B cell (primary cell): ENCODE measurements around the gene TBC1D14. TPM values are rescaled to one million over a fixed set of nuclear protein-coding genes. Genes with fewer than 3 reads are reported as not detected.

Source experiments
- ATAC-seq: fragments of 200-7000 bp; cut with Tn5 transposase; one replicate; pipeline ENCODE4 v1.10.0; 2021; ENCODE audit warnings: low read depth, mild to moderate bottlenecking, moderate number of reproducible peaks, moderate library complexity
- CTCF ChIA-PET: fragments of 350-600 bp; sonication (Branson Sonifier 250); formaldehyde crosslinking; loops from one replicate; lab custom pipeline; 2021; ENCODE audit warnings: antibody characterized with exemption, inconsistent platforms; lab: Charles Lee
- POLR2A ChIA-PET: fragments of 350-600 bp; sonication (Branson Sonifier 250); formaldehyde crosslinking; loops from one replicate; lab custom pipeline; 2021; ENCODE audit warnings: antibody characterized with exemption; lab: Charles Lee
- DNase-seq: peaks from one replicate; pipeline ENCODE4 v3.0.0; 2013
- H2AFZ ChIP-seq: 2 replicates; pipeline ENCODE4 v1.6.1; 2012; ENCODE audit warnings: mild to moderate bottlenecking, low read depth, low read length; ENCODE audit not compliant: insufficient read depth, poor library complexity, severe bottlenecking
- H3K27ac ChIP-seq, 2 donors: 1 replicate in 1 of 2; 2 replicates in 1 of 2; pipeline ENCODE4 v1.5.1; 2012 to 2013; ENCODE audit warnings: low read length in 2 of 2, mild to moderate bottlenecking in 2 of 2, moderate library complexity in 1 of 2
- H3K27me3 ChIP-seq, 4 experiments: fragments of 200-600 bp in 1 of 4; sonication (generic) in 1 of 4; replicated peaks in 1 of 4; 1 replicate in 2 of 4; 2 replicates in 2 of 4; pipeline versions ENCODE4 v1.6.1 to v1.7.0; 2013 to 2016; ENCODE audit warnings: low read length in 3 of 4, mild to moderate bottlenecking in 2 of 4, mixed read lengths in 1 of 4, moderate library complexity in 1 of 4; ENCODE audit not compliant: insufficient read depth in 4 of 4, control insufficient read depth in 3 of 4; ENCODE audit errors: control extremely low read depth in 1 of 4
- H3K36me3 ChIP-seq, 2 experiments: replicated peaks in 1 of 2; 1 replicate in 1 of 2; 2 replicates in 1 of 2; pipeline versions ENCODE4 v1.6.1 to v1.7.1; 2013; ENCODE audit warnings: low read length in 1 of 2; ENCODE audit not compliant: insufficient read depth in 2 of 2, control insufficient read depth in 1 of 2; ENCODE audit errors: control extremely low read depth in 1 of 2, extremely low read depth in 1 of 2
- H3K4me1 ChIP-seq, 2 donors: fragments of 200-600 bp in 1 of 2; sonication (generic) in 1 of 2; 1 replicate in 1 of 2; 2 replicates in 1 of 2; pipeline versions ENCODE4 v1.5.1 to v1.6.1; 2013 to 2017; ENCODE audit warnings: low read length in 2 of 2; ENCODE audit not compliant: control insufficient read depth in 2 of 2, insufficient read depth in 2 of 2
- H3K4me2 ChIP-seq: replicated peaks from 2 replicates; pipeline ENCODE3; 2012; ENCODE audit warnings: mild to moderate bottlenecking, low read depth, low read length; ENCODE audit not compliant: poor library complexity, severe bottlenecking
- H3K4me3 ChIP-seq, 5 experiments: fragments of 200-600 bp in 1 of 5; sonication (generic) in 1 of 5; 1 replicate in 3 of 5; 2 replicates in 2 of 5; pipeline versions ENCODE4 v1.5.1 to v1.7.0; 2011 to 2016; ENCODE audit warnings: low read length in 4 of 5, mild to moderate bottlenecking in 4 of 5, low read depth in 2 of 5, control low read depth in 1 of 5, moderate library complexity in 1 of 5; ENCODE audit not compliant: insufficient read depth in 1 of 5; ENCODE audit errors: control extremely low read depth in 1 of 5, extremely low read depth in 1 of 5
- H3K79me2 ChIP-seq: fragments of 200-600 bp; sonication (generic); one replicate; pipeline ENCODE4 v1.6.0; 2016; ENCODE audit warnings: low read length; ENCODE audit not compliant: control insufficient read depth, insufficient read depth
- H3K9ac ChIP-seq: fragments of 200-600 bp; sonication (generic); 2 replicates; pipeline ENCODE4 v1.6.1; 2017; ENCODE audit warnings: mild to moderate bottlenecking, low read length, moderate library complexity
- H3K9me3 ChIP-seq, 3 donors: one replicate each; pipeline versions ENCODE4 v1.6.1 to v1.7.1; 2013; ENCODE audit warnings: low read length in 2 of 3; ENCODE audit not compliant: control insufficient read depth in 2 of 3, insufficient read depth in 1 of 3; ENCODE audit errors: control extremely low read depth in 1 of 3
- H4K20me1 ChIP-seq: 2 replicates; pipeline ENCODE4 v1.6.0; 2012; ENCODE audit warnings: mild to moderate bottlenecking, low read length; ENCODE audit not compliant: insufficient read depth, control insufficient read depth, poor library complexity, severe bottlenecking
- H3K27ac Mint-ChIP-seq: one replicate; pipeline ENCODE4 v1.8.0; 2021; ENCODE audit warnings: mixed read lengths
- H3K27me3 Mint-ChIP-seq: one replicate; pipeline ENCODE4 v1.8.0; 2021; ENCODE audit warnings: mixed read lengths
- H3K4me1 Mint-ChIP-seq: one replicate; pipeline ENCODE4 v1.8.0; 2021; ENCODE audit warnings: mixed read lengths
- H3K4me3 Mint-ChIP-seq: one replicate; pipeline ENCODE4 v1.8.0; 2021; ENCODE audit warnings: mixed read lengths
- H3K9me3 Mint-ChIP-seq: one replicate; pipeline ENCODE4 v1.8.0; 2022; ENCODE audit warnings: mixed read lengths; ENCODE audit not compliant: insufficient read depth
- EZH2 ChIP-seq: IDR thresholded peaks from 2 replicates; pipeline ENCODE4 v1.6.1; 2012; ENCODE audit warnings: borderline replicate concordance, low read depth, mild to moderate bottlenecking, moderate library complexity, low read length; ENCODE audit not compliant: insufficient read depth, poor library complexity, severe bottlenecking
- WGBS: methylation state at CpG from one replicate; pipeline ENCODE4 v1.1.5; 2013; ENCODE audit warnings: missing lambda C conversion rate; ENCODE audit not compliant: insufficient coverage; 5-methylcytosine and 5-hydroxymethylcytosine counted together
- intact Hi-C: fragments of 100-400 bp; cut with micrococcal nuclease; formaldehyde crosslinking; loops from one replicate; pipeline ENCODE4 v1.10.0; 2022
- polyA plus RNA-seq: library from polyadenylated mRNA; depleted of rRNA; stranded (reverse); fragments of >200 nt; gene quantifications from 2 replicates; pipeline ENCODE4 v1.2.3, GENCODE V29; 2012
- total RNA-seq, 2 donors: library from RNA; stranded (reverse); fragments of 120-200 nt in 1 of 2; gene quantifications; 1 replicate in 1 of 2; 2 replicates in 1 of 2; pipeline versions ENCODE4 v1.2.3 to v1.2.4, GENCODE V29; 2013 to 2022
- TF ChIP-seq, protein P1 (sequence below): fragments of 200-600 bp; IDR thresholded peaks from one replicate; pipeline ENCODE4 v1.8.0; 2022; ENCODE audit warnings: antibody characterized with exemption, mild to moderate bottlenecking

TBC1D14 gene
- total and polyA plus RNA-seq, 2 donors (not counting 1 experiment from before 2014, with no cell fraction given) = 21.9 to 42.0 TPM

DNA sequence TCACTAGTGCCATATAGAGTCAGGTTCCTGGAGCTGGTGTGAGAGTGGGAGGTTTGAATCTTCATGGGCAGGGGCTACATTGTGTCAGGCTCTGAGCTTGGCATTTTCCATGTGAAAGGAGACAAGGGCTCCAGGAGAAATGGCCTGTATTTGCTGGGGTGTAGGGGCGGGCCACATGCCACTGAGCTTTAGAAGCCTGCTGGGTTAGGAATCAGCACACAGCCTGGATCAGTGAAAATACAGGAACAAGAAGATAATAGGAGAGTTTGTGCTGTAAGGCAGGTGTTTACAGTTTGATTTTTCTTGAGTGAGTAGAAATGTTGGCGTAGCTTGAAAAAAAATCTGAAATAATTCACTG is 35.4 kb downstream of the TBC1D14 start:
- no peaks in the 10 kb centered on the region for H3K27me3 Mint-ChIP-seq
- H3K4me3 Mint-ChIP-seq = no peak overlapping the region
- H3K79me2 ChIP-seq = peaks cover 84% of the 10 kb centered on the region
- no peak overlapping the region for H3K4me2 ChIP-seq
- no peak overlapping the region for H3K27ac Mint-ChIP-seq
- no peaks in the 10 kb centered on the region for H3K9me3 Mint-ChIP-seq
- H3K9me3 ChIP-seq = no peaks in the 10 kb centered on the region
- H3K36me3 ChIP-seq = peaks cover 0 to 7% of the 10 kb centered on the region in 2 experiments
- peaks cover 28 to 36% of the 10 kb centered on the region in 2 donors for H3K4me1 ChIP-seq
- peaks cover 36% of the 10 kb centered on the region for H4K20me1 ChIP-seq
- DNase-seq (no peak), ATAC-seq (no peak)
- ChIA-PET CTCF (no interaction called here), POLR2A (no interaction called here)
- no peak overlapping the region for H2AFZ ChIP-seq
- no peak overlapping the region for H3K27ac ChIP-seq
- intact Hi-C loops = no loop called here
- no peak for TF ChIP-seq EZH2
- TF ChIP-seq, protein P1, sequence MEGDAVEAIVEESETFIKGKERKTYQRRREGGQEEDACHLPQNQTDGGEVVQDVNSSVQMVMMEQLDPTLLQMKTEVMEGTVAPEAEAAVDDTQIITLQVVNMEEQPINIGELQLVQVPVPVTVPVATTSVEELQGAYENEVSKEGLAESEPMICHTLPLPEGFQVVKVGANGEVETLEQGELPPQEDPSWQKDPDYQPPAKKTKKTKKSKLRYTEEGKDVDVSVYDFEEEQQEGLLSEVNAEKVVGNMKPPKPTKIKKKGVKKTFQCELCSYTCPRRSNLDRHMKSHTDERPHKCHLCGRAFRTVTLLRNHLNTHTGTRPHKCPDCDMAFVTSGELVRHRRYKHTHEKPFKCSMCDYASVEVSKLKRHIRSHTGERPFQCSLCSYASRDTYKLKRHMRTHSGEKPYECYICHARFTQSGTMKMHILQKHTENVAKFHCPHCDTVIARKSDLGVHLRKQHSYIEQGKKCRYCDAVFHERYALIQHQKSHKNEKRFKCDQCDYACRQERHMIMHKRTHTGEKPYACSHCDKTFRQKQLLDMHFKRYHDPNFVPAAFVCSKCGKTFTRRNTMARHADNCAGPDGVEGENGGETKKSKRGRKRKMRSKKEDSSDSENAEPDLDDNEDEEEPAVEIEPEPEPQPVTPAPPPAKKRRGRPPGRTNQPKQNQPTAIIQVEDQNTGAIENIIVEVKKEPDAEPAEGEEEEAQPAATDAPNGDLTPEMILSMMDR = no peak
- 90% methylated on average over 1 of the region's 2 CpGs for WGBS
- no peaks in the 10 kb centered on the region for H3K27me3 ChIP-seq
- peaks cover 35% of the 10 kb centered on the region for H3K4me1 Mint-ChIP-seq
- H3K4me3 ChIP-seq = no peak overlapping the region
- no peak overlapping the region for H3K9ac ChIP-seq

DNA sequence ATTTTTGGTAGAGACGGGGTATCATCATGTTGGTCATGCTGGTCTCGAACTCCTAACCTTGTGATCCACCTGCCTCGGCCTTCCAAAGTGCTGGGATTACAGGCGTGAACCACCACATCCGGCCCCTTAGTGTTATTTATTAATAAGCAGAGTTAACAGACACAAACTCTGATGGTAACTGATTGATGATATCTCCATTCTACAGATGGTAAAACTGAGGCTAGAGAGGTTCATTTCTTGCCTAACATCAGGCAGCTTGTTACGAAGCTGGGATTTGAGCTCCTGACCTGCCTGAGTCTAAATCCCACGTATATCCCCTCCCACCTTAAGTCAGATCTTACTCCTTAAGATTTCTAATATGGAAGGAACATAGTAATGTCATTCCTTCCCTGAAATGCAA is 36.9 kb downstream of the TBC1D14 start:
- H3K4me3 ChIP-seq = no peak overlapping the region
- peaks cover 24% of the 10 kb centered on the region for H4K20me1 ChIP-seq
- DNase-seq = no peak
- intact Hi-C loops = no loop called here
- no peaks in the 10 kb centered on the region for H3K9me3 ChIP-seq
- no peak overlapping the region for H3K9ac ChIP-seq
- H3K79me2 ChIP-seq = peaks cover 84% of the 10 kb centered on the region
- Mint-ChIP-seq H3K9me3 (no peaks in the 10 kb centered on the region), H3K4me1 (peaks cover 25% of the 10 kb centered on the region), H3K27ac (no peak overlapping the region), H3K27me3 (no peaks in the 10 kb centered on the region), H3K4me3 (no peak overlapping the region)
- POLR2A ChIA-PET = no interaction called here
- H3K4me2 ChIP-seq = no peak overlapping the region
- peaks cover 0 to 7% of the 10 kb centered on the region in 2 experiments for H3K36me3 ChIP-seq
- no peaks in the 10 kb centered on the region for H3K27me3 ChIP-seq
- CTCF ChIA-PET = no interaction called here
- H3K27ac ChIP-seq = no peak overlapping the region
- no peak overlapping the region for H2AFZ ChIP-seq
- no peak for ATAC-seq
- H3K4me1 ChIP-seq = peaks cover 17 to 21% of the 10 kb centered on the region in 2 donors
- no peak for TF ChIP-seq EZH2
- TF ChIP-seq, protein P1 = no peak
- WGBS = no CpG with 5 or more reads among the region's 7 CpGs
